Suppressor macrophage treated with lipopolysaccharide for 1 hour (primary cell): Measurements from ENCODE around the gene CAB39.

Experiments used
- DNase-seq, 3 donors: peaks; one replicate each; pipeline ENCODE4 v3.0.0-alpha.2; 2020 to 2022

Gene CAB39

DNA sequence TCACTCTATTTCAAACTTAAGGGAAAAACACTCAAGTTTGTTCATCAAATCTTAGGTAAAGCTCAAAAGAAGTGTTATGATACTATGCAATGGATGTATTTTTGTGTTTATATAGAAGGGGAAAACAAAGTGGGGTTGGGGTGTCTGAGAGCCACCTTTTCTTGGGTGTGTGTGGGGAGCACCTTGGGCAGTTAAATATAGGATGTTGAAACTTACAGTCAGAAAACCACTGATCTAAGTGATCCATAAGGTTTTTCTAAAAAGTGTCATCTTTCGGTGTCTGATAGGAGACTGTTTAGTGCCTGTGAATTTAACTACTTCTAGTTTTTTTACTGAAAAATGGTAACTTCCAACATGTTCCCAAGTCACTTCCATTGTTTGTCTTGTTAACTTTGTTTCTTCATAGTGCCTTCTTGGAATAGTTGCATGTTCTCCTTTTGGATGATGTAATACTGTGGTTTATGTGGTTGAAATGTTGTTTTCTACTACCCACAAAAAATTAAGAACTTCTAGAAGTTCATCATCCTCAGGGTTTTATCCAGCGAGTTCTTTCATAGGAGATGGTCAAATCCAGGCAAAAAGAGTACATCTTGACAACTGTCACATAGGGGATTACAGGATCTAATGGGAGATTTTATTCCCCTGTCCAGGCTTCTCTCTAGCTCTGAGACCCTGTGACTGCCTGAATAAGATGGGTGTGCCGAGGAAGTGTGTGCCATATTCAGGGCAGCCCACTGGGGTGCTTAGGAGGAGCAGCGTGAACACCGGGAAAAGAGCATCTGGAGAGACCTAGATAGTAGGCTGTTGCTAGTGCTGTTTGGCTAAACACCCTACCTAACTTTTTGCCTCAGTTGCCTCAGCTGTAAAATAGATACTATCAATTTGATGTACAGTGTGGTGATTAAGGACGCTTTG is 46.2 kb downstream of the CAB39 start:
- peak; percentile 49 to 86 (median 86) for DNase-seq

DNA sequence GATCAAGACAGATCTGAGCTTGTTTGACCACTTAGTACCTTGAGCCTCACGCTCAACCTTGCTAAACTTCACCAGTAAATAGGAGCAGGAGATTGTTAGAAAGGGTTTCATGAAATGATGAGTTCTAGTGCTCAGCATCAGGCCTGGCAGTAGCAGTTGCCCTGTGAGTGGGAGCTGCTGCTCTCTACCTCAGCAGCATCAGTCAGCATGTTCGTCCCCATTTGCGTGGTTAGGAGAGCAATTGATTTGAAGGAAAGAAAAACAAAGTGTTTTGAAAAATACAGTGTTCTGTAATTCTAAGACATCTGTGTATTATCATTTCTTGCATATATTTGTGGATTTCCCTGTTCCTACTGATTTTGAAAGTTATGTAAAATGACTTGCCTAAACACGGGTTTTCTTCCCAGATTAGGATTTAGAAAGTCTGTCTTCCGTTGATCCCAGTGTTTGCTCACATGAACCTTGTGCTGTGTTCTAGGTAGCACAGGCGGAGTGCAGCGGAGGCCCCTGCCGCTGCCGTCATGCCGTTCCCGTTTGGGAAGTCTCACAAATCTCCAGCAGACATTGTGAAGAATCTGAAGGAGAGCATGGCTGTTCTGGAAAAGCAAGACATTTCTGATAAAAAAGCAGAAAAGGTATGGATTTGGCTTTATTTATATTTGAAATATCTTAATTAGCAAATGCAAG is 47.0 kb downstream of the CAB39 start:
- no peak for DNase-seq

DNA sequence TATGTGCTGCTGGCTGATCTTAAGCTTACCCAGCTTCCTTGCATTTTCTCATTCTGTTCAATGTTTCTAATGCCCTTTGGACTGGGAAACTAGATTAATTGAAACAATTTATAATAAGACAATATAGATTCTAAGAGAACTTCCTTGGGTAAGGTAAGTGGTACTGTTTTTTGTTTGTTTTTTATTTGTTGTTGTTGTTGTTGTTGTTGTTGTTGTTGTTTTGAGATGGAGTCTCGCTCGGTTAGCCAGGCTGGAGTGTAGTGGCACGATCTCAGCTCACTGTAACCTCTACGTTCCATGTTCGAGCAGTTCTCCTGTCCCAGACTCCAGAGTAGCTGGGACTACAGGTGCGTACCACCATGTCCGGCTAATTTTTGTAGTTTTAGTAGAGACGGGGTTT is 49.1 kb downstream of the CAB39 start:
- no peak for DNase-seq

DNA sequence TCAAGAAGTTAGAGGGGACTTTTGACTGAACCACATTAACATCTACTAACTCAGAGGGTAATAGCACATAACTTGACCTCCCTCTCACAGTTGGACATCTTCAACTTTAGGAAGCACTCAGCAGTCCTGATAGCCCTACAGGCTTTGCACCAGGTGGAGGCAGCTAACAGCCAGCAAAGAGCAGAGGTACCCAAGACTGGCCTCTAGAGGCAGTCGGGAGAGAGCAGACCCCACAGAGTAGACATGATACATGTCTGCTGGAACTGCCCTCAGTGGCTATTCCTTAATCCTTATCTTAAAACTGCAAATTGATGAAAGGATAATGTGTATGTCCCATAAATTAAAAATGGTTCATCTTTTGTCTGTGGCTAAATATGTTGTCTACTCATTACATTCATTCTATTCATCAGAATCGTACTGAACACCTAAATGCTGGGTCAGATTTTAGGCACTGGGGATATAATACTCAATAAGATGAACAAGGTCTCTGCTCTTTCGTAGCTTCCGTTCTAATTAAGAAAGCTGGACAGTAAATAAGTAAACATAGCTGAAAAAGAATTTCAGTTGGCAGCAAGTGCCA is 49.8 kb downstream of the CAB39 start:
- DNase-seq: no peak

DNA sequence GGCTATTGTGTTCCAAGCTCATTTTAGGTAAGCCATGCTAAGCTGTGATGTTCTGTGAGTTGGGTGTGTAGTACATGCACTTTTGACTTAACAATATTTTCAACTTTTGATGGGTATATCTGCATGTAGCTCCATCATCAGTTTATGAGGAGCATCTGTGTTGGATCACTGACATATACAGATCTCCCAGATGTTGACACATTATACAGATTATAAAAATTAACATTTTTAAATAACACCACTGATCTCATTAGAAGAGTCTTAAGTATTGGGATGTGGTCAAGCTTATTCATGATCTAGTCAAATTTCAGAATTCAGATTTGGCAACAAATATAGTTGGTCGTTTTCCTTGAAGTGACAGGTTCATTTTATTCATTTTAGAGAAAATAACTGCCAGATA is 51.7 kb downstream of the CAB39 start:
- DNase-seq: no peak

DNA sequence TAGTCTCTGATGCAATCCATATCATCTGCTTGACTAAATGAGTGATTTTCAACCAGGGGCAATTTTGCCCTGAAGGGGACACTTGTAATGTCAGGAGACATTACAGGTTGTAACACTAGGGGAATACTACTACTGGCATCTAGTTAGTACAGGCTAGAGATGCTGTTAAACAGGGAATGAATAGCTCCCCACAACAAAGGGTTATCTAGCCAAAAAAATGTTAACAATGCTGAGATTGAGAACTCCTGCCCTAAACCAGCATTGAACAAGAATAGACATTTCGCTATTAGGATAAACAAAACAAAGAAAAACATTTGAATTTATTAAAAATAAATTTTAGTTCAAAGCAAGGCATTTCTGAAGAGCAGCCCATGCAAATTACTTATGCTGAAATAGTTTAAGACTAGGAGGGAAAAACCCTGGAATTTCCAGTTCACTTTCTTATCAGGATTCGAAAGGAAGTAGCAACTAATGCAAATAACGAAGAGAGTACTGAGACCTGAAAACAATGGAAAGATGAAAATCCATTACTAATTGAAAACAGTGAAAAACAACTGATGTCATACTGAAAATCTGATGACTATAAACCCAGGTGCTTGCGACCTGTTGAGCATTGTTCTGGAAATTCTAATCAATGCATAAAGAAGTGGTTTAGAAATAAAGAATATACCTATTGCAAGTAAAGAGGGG is 53.1 kb downstream of the CAB39 start:
- DNase-seq: peak; percentile 63 to 86 (median 74)

DNA sequence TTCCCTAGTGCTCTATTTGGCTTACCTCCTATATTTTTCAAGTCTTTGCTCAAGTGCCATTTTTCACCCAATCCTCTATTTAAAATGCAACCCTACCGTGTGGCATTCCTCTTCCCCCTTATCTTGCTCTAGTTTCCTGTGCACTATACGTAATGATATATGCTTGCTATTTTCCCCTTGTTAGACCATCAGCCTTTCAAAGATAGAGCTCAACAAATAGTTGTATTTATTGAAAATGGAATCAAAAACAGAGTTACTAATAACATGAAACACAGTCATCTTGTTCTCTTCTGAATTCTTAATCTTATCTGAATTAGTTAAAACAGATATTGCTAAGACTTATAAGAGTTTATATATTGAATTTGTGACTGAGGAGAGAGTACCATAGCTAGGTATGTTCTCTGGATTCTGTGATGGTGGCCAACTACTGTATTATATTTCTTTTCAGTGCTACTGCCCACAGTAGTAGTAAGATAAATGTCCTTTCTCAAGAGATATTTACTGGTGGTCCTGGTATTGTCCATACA is 55.3 kb downstream of the CAB39 start:
- no peak for DNase-seq

DNA sequence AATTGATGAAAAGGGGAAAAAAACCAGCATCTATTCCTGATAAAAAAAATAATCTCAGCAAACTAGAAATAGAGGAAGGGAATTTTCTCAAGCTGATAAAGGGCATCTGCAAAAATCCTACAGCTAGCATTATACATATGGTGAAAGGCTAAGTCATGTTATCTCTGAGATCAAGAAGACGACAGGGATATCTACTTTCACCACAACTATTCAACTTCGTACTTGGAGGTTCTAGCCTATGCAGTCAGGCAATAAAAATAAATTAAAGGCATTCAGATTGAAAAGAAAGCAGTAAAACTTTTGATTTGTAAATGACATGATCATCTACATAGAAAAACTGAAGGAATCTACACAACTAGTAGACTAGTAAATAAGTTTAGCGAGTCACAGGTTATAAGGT is 58.2 kb downstream of the CAB39 start:
- DNase-seq: no peak

DNA sequence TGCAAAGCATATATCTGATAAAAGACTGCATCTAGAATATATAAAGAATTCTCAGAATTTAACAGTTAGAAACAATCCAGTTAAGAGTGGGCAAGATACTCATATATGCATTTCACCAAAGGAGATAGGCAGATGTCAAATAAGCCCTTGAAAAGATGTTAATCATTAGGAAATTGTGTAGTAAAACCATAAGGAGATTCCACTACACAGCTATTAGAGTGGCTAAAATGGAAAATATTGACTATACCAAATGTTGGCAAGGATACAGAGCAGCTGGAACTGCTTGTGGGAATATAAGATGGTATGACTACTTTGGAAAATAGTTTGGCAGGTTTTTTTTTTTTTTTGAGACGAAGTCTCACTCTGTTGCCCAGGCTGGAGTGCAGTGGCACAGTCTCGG is 59.5 kb downstream of the CAB39 start:
- DNase-seq: no peak

DNA sequence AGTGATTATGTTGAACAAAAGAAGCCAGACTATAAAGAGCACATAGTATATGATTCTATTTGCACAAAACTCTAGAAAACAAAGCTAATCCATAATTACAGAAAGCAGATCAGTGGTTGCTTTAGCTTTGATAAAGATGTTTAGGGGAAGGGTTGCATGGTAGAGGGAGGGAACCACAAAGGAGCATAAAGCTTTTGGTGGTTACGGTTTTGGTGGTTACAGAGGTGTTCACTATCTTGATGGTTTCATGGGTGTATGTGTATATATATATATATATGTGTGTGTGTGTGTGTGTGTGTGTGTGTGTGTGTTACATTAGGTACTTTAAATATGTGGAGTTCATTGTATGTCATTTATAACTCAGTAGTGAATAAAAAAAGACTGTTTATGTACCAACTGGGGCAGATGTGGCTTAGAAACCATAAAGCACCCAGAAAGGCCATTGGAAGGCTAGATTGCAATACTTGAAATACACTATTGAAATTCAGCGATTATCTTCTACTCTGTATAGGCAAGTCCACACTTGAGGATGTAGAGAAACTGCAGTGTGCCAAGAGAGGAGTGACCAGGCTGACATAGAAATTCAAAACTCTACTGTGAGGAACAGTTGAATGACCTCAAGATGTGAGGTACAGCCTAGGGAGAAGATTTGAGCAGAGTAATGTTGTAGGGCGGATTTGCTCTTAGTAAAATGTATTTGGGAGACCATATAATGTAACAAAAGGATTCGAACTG is 60.6 kb downstream of the CAB39 start:
- DNase-seq: no peak

DNA sequence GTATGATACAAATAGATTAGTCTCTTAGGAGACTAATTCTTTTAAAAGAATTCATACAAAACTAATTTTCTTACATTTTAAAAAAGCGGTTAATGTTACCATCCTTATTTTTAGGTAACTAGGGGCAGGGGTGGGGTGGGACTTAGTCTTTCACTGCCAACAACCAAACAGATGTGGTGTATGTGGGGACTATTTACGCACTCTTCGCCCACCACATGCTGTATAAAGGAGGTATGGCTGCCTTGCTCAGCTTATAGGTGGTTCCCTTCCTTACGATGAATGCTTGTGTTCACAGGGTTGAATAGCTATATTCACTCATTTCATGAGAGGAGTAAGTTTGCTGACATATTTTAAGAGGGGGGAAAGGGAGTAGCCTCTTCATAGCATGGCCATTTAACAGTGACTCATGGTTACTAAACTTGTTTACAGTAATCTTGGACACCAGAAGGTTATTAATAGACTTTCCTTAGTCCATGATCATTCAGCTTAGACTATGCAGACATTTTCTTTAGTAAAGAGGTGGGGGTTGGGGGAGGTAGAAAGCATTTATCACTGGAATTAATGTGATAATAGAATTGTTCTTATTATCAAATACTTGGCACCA is 61.8 kb downstream of the CAB39 start:
- DNase-seq: peak in 2 of 3 donors; percentile 56 to 73

DNA sequence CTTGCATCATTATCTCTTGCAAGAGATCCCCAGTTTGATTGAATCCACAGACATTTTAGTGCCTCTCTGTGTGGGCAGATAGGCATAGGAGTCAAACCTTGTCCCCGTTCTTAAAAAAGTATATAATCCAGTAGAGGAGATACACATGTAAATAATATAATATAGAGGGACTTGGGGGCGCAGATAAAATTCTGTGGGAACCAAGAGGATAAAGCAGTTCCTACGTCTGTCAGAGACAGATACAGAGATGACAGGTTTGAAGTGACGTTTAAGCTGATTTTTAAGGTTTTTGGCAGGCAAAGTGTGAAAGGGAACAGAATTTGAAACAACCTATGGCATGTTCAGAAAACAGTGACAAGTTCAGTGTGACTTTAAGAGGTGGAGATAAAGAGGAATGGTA is 63.1 kb downstream of the CAB39 start:
- no peak for DNase-seq

DNA sequence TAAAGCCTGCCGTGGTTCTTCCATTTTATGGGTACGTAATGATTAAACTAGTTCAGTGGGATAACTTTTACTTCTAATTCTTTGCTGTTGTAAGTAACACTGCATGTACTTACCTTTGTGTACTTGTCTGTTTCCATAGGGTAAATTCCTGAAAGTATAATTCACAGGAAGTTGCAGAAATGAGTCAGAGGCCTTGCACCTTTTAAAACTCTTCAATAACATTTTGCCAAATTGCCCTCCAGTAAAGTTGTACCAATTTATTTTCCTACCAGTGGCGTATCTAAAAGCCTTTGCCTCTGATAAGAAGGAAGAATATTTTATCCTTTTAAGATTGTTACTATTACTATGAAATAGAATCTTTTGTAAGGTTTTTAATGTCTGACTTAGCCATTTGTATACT is 65.1 kb downstream of the CAB39 start:
- DNase-seq: no peak

DNA sequence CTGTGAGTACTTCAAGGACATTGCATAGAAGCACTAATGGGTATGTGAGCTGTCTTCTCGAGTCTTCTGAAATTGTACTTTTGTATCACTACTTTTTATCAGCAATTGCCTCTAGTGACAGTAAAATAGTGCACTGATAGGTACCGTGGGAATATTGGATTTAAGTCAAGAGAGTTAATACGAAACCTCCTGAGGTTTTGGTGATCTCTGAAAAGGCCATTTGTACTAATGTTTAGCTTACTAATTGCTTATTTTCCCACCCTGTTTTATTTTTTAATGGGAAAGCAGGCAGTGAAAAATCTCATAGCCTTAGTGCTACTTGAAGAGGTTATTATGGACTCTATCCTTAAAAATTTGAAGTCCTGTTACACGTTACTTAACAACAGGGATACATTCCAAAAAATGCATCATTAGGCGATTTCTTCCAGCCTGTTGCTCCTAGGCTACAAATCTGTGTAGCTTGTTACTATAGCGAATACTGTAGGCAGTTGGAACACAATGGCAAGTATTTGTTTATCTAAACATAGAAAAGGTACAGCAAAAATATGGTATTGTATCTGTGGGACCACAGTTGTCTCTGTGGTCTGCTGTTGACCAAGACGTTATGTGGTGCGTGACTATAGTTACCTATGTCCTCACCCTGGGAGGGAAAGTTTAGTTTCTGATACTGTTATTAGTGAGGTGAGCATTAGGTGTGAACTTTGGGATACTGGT is 65.9 kb downstream of the CAB39 start:
- DNase-seq: no peak

DNA sequence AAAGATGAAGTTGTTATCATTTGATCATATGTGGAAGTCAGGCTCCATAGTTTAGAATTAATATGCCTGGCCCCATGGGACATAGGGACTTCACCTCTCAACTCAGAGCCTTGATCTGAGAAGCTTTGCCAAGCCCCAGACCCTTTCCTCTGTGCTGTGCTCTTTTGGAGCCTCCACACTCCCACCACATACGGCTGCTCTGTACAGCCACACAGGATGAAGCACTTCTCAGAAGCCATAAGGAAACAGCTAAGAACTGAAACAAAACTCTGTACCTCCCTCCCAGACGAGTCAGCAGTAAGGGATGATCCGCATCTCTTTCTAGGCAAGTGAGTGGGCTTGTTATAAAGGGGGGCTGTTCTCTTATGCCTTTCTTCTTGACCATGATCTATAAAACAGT is 66.5 kb downstream of the CAB39 start:
- DNase-seq: no peak

DNA sequence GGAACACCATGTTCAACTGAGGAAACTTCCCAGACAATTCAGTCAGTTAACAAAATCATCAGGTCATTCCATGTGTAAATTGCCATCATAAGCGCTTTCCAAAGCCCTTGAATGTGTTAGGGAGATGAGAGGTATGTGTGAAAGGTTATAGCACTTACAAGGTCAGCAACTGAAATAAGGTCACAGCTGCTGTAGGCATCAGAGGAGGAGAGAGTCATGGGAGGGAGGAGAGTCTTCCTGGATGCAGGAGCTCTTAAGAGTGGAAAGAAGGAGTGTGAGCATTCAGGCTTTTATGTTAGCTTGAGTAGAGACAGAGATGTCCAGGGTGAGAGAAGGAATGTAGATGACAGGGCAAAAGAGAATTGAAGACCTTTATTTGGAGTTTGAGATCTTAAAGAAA is 67.0 kb downstream of the CAB39 start:
- DNase-seq: no peak

DNA sequence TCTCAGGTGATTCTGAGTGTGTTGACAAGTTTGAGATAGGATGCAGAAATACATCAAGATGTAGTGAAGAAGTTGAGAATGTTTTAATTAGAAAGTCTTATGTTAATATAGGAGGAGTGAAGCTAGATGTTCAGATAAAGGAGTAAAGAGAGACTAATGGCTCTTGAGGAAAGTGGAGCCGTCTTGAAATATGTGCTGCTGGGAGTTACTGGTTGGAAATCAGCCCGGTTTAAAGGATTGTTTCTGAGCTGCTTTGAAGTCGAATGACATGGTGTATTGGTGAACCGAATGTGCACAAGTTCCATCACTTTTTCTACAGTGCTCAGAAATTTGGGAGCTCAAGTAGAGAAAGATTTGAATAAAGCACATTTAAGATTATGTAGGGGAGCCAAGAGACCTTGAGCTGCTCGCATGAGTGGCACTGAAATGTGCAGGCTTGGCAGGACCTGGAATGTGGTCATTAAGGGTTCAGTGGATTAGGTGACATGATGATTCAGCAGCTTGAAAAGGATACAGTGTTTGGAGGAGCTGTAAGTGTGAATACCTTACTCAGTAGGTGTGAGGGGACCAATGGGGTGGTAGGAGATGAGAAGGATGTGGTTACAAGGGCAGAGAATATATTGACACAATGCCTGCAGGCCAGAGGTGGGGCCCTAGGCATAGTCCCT is 68.6 kb downstream of the CAB39 start:
- DNase-seq: no peak

DNA sequence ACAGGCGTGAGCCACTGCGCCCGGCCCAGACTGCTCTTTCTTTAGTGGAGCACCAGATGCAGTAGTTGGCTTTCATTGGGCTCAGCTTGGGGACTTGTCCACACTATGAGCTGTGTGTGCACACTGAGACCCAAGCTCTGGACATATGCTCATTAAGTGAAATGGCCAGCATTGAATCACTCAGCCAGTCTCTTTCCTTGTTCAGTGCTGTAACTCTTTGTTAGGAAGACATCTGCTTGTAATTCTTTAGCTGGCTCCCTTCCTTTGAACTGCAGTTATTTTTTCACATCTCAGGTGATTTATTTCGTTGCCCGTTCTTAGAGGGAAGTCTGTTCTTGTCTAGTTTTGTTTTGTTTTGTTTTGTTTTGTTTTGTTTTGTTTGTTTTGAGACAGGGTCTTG is 70.5 kb downstream of the CAB39 start:
- no peak for DNase-seq

DNA sequence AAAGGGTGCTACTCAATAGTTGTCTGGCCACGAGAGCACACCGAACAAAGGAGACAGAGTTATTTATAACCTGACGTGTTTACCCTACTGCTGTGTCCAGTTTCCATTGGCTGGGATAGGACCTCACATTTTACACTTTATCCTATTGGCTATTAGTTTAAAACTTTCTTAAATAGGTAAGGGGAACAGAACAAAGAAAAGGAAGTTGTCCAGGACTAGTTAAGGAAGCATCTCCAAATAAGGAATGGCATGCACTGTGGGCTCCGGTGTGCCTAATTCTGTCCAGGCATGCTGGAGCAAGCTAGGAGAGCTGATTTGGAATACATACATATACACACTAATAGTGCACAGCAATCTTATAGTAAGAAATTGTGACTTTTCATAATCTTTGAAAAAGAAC is 72.2 kb downstream of the CAB39 start:
- DNase-seq: no peak

DNA sequence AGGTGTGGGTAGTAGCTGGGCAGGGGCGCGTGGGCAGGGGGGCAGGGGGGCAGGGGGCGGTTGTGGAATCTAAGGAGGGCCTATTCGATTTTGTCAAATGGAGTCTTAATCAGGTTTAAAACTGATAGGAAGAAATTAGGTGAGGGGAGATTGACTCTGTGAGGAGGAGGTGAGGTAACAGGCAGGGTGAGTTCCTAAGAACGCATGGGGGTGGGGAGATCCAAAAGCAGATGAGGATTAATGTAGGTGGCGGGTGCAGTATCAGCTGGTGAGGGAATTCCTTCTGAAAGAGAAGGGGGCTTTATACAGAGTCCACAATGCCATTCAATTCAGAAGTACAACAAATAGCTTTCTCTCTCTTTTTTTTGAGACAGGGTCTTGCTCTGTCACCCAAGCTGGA is 72.7 kb downstream of the CAB39 start:
- no peak for DNase-seq

DNA sequence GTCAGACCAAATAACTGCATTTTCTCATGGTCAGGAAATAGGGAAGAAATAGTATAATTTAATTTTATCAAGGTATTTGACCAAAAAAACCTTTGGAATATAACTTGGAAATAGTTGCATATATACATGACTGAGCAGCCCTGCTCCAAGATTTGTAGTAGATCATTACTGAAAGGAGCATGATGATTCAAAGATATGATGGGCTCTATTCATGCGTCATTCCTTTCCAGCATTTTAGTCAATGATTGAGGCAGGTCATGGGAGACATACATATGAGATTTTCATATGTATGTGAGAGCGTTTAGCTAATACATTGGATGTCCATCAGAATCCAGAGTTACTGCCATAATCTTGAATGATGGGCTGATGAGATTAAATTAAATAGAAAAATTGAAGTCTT is 74.5 kb downstream of the CAB39 start:
- DNase-seq: no peak
